Body of pancreas (tissue), 4 donors: ENCODE results near the gene CDH22. TPM values are rescaled to one million over a fixed set of nuclear protein-coding genes. Genes with fewer than 3 reads are reported as not detected.

Experiments used
- ATAC-seq: fragments of 150-250 bp; one replicate; pipeline ENCODE4 v1.9.1; 2016
- DNase-seq, 4 donors: peaks; one replicate each; pipeline ENCODE4 v3.0.0-alpha.2; 2019
- H3K27ac ChIP-seq, 4 donors: fragments of 200-600 bp; sonication (generic); 1 replicate in 3 of 4; 2 replicates in 1 of 4; pipeline versions ENCODE4 v1.5.1 to v1.6.1; 2016 to 2019; ENCODE audit warnings: mild to moderate bottlenecking in 1 of 4, mixed read lengths in 1 of 4, moderate library complexity in 1 of 4
- H3K27me3 ChIP-seq, 2 donors: fragments of 200-600 bp; sonication (generic); one replicate each; pipeline ENCODE4 v1.6.0; 2016; ENCODE audit warnings: mild to moderate bottlenecking in 1 of 2
- H3K36me3 ChIP-seq, 2 donors: fragments of 200-600 bp; sonication (generic); replicated peaks in 1 of 2; 2 replicates each; pipeline ENCODE4 v1.5.1; 2016; ENCODE audit warnings: low read depth in 2 of 2; ENCODE audit not compliant: insufficient read depth in 1 of 2
- H3K4me1 ChIP-seq: fragments of 200-600 bp; sonication (generic); one replicate; pipeline ENCODE4 v1.6.0; 2016
- H3K4me3 ChIP-seq, 2 donors: fragments of 200-600 bp; sonication (generic); 1 replicate in 1 of 2; 2 replicates in 1 of 2; pipeline ENCODE4 v1.5.1; 2016 to 2019
- H3K9me3 ChIP-seq, 3 donors: fragments of 200-600 bp; sonication (generic); 1 replicate in 2 of 3; 2 replicates in 1 of 3; pipeline ENCODE4 v1.5.1; 2016
- POLR2A ChIP-seq, 3 donors: fragments of 450-650 bp; IDR thresholded peaks; one replicate each; pipeline ENCODE4 v1.6.1; 2016; ENCODE audit warnings: antibody characterized with exemption in 3 of 3, mild to moderate bottlenecking in 2 of 3
- WGBS, 2 donors: methylation state at CpG; one replicate each; pipeline ENCODE4 v1.1.5; 2017; 5-methylcytosine and 5-hydroxymethylcytosine counted together
- intact Hi-C: fragments of 100-400 bp; cut with DNase I; formaldehyde crosslinking; loops from one replicate; pipeline ENCODE4 v1.15.1; 2023
- total RNA-seq, 2 donors: library from RNA; depleted of rRNA; stranded (reverse); fragments of >200 nt; gene quantifications; one replicate each; pipeline ENCODE4 v1.1.0, GENCODE V29; 2016
- TF ChIP-seq, protein P1 (sequence below), 7 experiments: fragments of 450-650 bp in 4 of 7; fragments of 200-600 bp in 3 of 7; sonication (generic) in 3 of 7; IDR thresholded peaks; one replicate each; pipeline ENCODE4 v1.5.1; 2016 to 2019; ENCODE audit warnings: antibody characterized with exemption in 7 of 7

Gene CDH22
- total RNA-seq, 2 donors from 2014 or later = 1.3 to 2.1 TPM

DNA sequence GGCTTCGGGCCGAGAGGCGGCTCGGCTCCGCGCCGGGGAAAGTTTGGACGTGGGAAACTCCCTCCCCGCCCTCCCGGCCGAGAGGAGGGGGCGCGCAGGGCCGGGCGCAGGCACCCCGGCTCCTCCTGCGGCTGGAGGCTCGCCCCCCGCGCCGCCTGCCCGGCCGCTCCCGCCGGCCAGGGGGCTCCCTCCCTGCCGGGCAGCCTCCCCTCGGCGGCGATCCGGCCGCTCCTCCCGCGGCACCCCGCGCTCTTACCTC lies 370 bp downstream of the CDH22 start:
- no peak for ATAC-seq
- Histone ChIP-seq H3K36me3 (no peaks in the 10 kb centered on the region), H3K27me3 (peaks cover 0 to 21% of the 10 kb centered on the region in 2 donors)

DNA sequence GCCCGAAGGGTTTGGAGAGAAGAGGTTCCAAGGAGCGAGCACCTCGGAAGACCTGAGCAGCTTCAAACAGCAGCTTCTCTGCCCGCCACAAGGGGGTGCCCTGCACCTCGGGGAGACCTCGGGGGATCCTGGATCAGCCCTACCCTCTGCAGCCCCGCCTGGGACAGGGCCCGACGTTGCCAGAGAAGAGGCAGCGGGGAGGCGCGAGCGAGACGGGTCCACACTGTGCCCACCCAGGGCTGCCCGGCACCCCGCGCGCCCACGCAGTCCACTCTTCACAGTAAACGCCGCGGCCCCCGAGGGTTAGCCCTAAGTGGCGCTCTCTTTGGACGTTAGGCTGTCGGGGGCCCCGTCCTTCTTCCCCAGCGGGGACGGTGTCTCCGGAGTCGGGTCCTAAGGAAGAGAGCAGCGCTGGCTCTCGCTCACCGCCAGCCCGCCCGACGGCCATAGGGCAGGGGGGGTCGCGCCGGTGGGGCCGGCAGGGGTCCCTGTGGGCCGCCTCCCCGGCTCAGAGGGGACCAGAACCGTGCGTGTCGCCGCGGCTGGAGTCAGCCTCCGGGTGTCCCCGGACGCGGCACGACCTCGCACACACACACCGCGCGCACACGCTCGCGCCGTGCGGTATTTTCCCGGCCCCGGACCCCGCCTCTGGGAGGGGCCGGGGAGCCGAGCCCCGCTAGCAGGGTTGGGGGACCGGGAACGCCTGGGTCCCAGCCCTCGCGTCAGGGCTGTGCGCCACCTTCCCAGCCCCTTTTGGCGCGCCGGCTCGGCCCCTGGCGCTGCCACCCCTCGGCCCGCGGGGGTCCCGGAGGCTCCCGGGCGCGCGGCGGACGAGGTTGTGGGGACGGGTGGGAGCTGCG lies 929 bp downstream of the CDH22 start:
- Histone ChIP-seq H3K27ac (no peak overlapping the region), H3K36me3 (no peaks in the 10 kb centered on the region), H3K27me3 (peaks cover 0 to 17% of the 10 kb centered on the region in 2 donors), H3K4me1 (peaks cover 55% of the 10 kb centered on the region), H3K4me3 (no peak overlapping the region), H3K9me3 (no peaks in the 10 kb centered on the region)
- intact Hi-C loops = no loop called here
- 0 to 2% methylated on average over 1 to 89 of the region's 90 CpGs for WGBS, 2 donors
- ATAC-seq (peak; percentile 52), DNase-seq (peak; percentile 49 to 61 (median 58))
- TF ChIP-seq POLR2A (IDR thresholded peaks at IDR 0.05) = no peak
- TF ChIP-seq, protein P1, sequence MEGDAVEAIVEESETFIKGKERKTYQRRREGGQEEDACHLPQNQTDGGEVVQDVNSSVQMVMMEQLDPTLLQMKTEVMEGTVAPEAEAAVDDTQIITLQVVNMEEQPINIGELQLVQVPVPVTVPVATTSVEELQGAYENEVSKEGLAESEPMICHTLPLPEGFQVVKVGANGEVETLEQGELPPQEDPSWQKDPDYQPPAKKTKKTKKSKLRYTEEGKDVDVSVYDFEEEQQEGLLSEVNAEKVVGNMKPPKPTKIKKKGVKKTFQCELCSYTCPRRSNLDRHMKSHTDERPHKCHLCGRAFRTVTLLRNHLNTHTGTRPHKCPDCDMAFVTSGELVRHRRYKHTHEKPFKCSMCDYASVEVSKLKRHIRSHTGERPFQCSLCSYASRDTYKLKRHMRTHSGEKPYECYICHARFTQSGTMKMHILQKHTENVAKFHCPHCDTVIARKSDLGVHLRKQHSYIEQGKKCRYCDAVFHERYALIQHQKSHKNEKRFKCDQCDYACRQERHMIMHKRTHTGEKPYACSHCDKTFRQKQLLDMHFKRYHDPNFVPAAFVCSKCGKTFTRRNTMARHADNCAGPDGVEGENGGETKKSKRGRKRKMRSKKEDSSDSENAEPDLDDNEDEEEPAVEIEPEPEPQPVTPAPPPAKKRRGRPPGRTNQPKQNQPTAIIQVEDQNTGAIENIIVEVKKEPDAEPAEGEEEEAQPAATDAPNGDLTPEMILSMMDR (IDR thresholded peaks at IDR 0.05) = peak; percentile 75 to 83 (median 77)

More for the DNA sequence above, 370 bp downstream of the CDH22 start:
- intact Hi-C loops = no loop called here
- Histone ChIP-seq H3K4me1 (peaks cover 61% of the 10 kb centered on the region), H3K9me3 (no peaks in the 10 kb centered on the region), H3K4me3 (no peak overlapping the region), H3K27ac (no peak overlapping the region)
- WGBS, 2 donors = 0 to 2% methylated on average over 1 to 34 of the region's 35 CpGs
- no peak for DNase-seq
- TF ChIP-seq POLR2A (IDR thresholded peaks at IDR 0.05) = no peak
- TF ChIP-seq, protein P1 (IDR thresholded peaks at IDR 0.05) = no peak

DNA sequence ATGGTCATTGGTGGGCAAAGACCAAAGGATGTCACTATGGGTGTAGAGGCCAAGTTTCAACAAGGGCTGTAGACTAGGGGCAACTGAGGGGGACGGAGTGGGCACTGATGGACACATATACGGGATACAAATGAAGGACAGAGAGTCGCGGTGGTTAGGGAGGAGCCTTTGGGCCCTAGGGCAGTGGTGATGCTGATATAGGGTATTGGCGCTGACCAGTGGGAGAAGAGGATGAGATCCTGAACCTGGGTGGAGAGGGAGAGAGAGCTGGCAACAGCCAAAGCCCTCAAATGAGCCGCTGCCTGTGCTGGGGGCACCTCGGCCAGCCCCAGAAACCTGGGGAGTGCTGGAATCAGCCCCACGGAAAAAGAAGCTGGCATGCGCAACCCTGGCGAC lies 1.6 kb downstream of the CDH22 start:
- Histone ChIP-seq H3K9me3 (no peaks in the 10 kb centered on the region), H3K27ac (no peak overlapping the region), H3K4me3 (no peak overlapping the region), H3K4me1 (peaks cover 49% of the 10 kb centered on the region), H3K36me3 (no peaks in the 10 kb centered on the region), H3K27me3 (peaks cover 0 to 15% of the 10 kb centered on the region in 2 donors)
- intact Hi-C loops = no loop called here
- WGBS, 2 donors = 24 to 41% methylated on average over 10 of the region's 10 CpGs
- ATAC-seq (no peak), DNase-seq (no peak)
- TF ChIP-seq POLR2A (IDR thresholded peaks at IDR 0.05) = no peak
- TF ChIP-seq, protein P1 (IDR thresholded peaks at IDR 0.05) = no peak

DNA sequence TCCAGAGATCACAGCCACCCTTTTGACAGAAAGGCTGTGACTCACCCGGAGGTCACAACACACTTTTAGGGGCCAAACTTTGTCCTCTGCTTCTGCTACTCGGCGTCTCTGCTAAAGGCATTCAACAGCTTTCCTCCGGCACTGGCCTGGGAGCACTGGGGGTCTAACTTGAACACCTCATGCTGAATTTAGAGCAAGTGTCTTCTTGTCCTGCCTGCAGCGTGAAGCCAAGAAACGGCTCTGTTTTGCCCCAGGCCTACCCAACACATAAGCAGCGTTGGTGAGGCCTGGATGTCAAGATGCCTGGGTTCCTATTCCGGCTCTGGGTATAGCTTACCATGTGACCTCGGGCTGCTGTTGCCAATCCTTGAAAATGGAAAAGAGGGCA lies 2.3 kb downstream of the CDH22 start:
- peaks cover 0 to 15% of the 10 kb centered on the region in 2 donors for H3K27me3 ChIP-seq
- intact Hi-C loops = no loop called here

More for the DNA sequence above, 2.3 kb downstream of the CDH22 start:
- WGBS, 2 donors = 21 to 42% methylated on average over 5 to 9 of the region's 9 CpGs
- Histone ChIP-seq H3K27ac (peak overlapping the region in 3 of 4 donors; percentile 32 to 67 (median 53)), H3K9me3 (no peaks in the 10 kb centered on the region), H3K36me3 (no peaks in the 10 kb centered on the region), H3K4me3 (no peak overlapping the region), H3K4me1 (peaks cover 41% of the 10 kb centered on the region)
- no peak for DNase-seq
- peak; percentile 1 for ATAC-seq
- TF ChIP-seq POLR2A (IDR thresholded peaks at IDR 0.05) = no peak
- TF ChIP-seq, protein P1 (IDR thresholded peaks at IDR 0.05) = no peak
